Thyroid gland (tissue), 4 donors: ENCODE data around the gene PRKCQ. TPM values are rescaled to one million over a fixed set of nuclear protein-coding genes. Genes with fewer than 3 reads are reported as not detected.

Experiments used
- DNase-seq, 2 donors: peaks; one replicate each; pipeline ENCODE4 v3.0.0-alpha.2; 2019
- H3K27ac ChIP-seq, 3 donors: fragments of 200-600 bp; sonication (generic); 1 replicate in 2 of 3; 2 replicates in 1 of 3; pipeline ENCODE4 v1.5.1; 2016 to 2019; ENCODE audit warnings: mild to moderate bottlenecking in 1 of 3, moderate library complexity in 1 of 3
- H3K27me3 ChIP-seq: fragments of 200-600 bp; sonication (generic); one replicate; pipeline ENCODE4 v1.5.1; 2019
- H3K36me3 ChIP-seq, 2 donors: fragments of 200-600 bp; sonication (generic); one replicate each; pipeline ENCODE4 v1.5.1; 2016 to 2019
- H3K4me1 ChIP-seq, 2 donors: fragments of 200-600 bp; sonication (generic); one replicate each; pipeline ENCODE4 v1.5.1; 2017 to 2019
- H3K4me3 ChIP-seq, 3 donors: fragments of 200-600 bp; sonication (generic); replicated peaks in 1 of 3; 1 replicate in 2 of 3; 2 replicates in 1 of 3; pipeline ENCODE4 v1.5.1; 2016; ENCODE audit warnings: mild to moderate bottlenecking in 1 of 3
- H3K9me3 ChIP-seq: fragments of 200-600 bp; sonication (generic); one replicate; pipeline ENCODE4 v1.5.1; 2017
- CTCF ChIP-seq, 6 experiments: fragments of 200-600 bp in 3 of 6; fragments of 450-650 bp in 3 of 6; sonication (generic) in 3 of 6; IDR thresholded peaks; one replicate each; pipeline ENCODE4 v1.5.1; 2016 to 2019; ENCODE audit warnings: antibody characterized with exemption in 6 of 6, mild to moderate bottlenecking in 2 of 6, inconsistent platforms in 1 of 6, moderate library complexity in 1 of 6
- POLR2A ChIP-seq, 2 donors: fragments of 450-650 bp; IDR thresholded peaks; one replicate each; pipeline ENCODE4 v1.6.1; 2017; ENCODE audit warnings: antibody characterized with exemption in 2 of 2, mild to moderate bottlenecking in 2 of 2, moderate library complexity in 1 of 2
- WGBS, 2 donors: methylation state at CpG; one replicate each; pipeline ENCODE4 v1.1.5; 2017; 5-methylcytosine and 5-hydroxymethylcytosine counted together
- intact Hi-C: fragments of 100-400 bp; cut with DNase I; formaldehyde crosslinking; loops from one replicate; pipeline ENCODE4 v1.15.1; 2023
- total RNA-seq, 4 donors: library from RNA; depleted of rRNA; stranded (reverse); fragments of >200 nt; gene quantifications; one replicate each; pipeline ENCODE4 v1.2.3, GENCODE V29; 2016

The PRKCQ gene
- total RNA-seq, 4 donors from 2014 or later, result 24.2 to 45.7 (median 34.5) TPM

- no peaks in the 10 kb centered on the region for H3K36me3 ChIP-seq
- no peak overlapping the region for H3K27ac ChIP-seq
- no peak for DNase-seq
- intact Hi-C loops, result no loop called here
- H3K4me1 ChIP-seq, result peaks cover 5 to 11% of the 10 kb centered on the region in 2 donors
- TF ChIP-seq POLR2A (IDR thresholded peaks at IDR 0.05), result no peak
- TF ChIP-seq CTCF (IDR thresholded peaks at IDR 0.05), result no peak
- H3K9me3 ChIP-seq, result no peaks in the 10 kb centered on the region
- no peak overlapping the region for H3K4me3 ChIP-seq
- no peaks in the 10 kb centered on the region for H3K27me3 ChIP-seq
- 93% methylated on average over 8 of the region's 8 CpGs for WGBS, 2 donors
These were observed 184.5 kb downstream of the PRKCQ start for GRCh38 chr10:6395606-6396005.

DNA sequence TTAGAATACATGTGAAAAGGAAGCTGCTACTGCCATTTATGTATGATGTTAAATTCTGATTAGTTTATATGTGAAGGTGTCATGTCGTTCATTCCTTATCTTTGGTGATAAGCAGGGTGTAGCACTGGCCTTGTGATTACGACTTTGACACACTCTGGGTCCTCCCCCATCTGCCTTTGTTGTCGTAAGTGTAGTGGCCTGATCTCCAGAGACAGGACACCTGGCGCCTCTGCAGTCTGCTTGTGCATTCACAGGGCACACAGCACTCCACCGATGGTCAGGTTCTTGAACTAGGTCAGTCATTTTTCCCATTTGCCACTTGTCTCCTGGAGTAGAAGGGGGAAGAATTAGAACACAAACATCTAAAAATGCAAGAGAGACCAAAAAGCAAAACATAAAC is 186.0 kb downstream of the PRKCQ start:
- 71 to 73% methylated on average over 5 of the region's 5 CpGs for WGBS, 2 donors

GRCh38 chr10:6393168-6393567 is 186.9 kb downstream of the PRKCQ start:
- TF ChIP-seq POLR2A (IDR thresholded peaks at IDR 0.05), result no peak
- TF ChIP-seq CTCF (IDR thresholded peaks at IDR 0.05), result no peak
- Histone ChIP-seq H3K27me3 (no peaks in the 10 kb centered on the region), H3K36me3 (no peaks in the 10 kb centered on the region), H3K9me3 (no peaks in the 10 kb centered on the region), H3K27ac (no peak overlapping the region), H3K4me3 (no peak overlapping the region), H3K4me1 (no peaks in the 10 kb centered on the region)
- intact Hi-C loops, result no loop called here
- DNase-seq, result no peak
- 69 to 82% methylated on average over 2 of the region's 2 CpGs for WGBS, 2 donors

More for the DNA sequence above, 186.0 kb downstream of the PRKCQ start:
- intact Hi-C loops, result no loop called here
- no peak overlapping the region for H3K27ac ChIP-seq
- no peaks in the 10 kb centered on the region for H3K9me3 ChIP-seq
- no peaks in the 10 kb centered on the region for H3K27me3 ChIP-seq
- no peak overlapping the region for H3K4me3 ChIP-seq
- DNase-seq, result no peak
- H3K36me3 ChIP-seq, result no peaks in the 10 kb centered on the region
- TF ChIP-seq POLR2A (IDR thresholded peaks at IDR 0.05), result no peak
- TF ChIP-seq CTCF (IDR thresholded peaks at IDR 0.05), result no peak
- peaks cover 0 to 3% of the 10 kb centered on the region in 2 donors for H3K4me1 ChIP-seq

GRCh38 chr10:6390213-6390845 is 189.7 kb downstream of the PRKCQ start:
- Histone ChIP-seq H3K4me1 (no peaks in the 10 kb centered on the region), H3K36me3 (no peaks in the 10 kb centered on the region), H3K9me3 (no peaks in the 10 kb centered on the region), H3K27ac (no peak overlapping the region), H3K27me3 (no peaks in the 10 kb centered on the region), H3K4me3 (no peak overlapping the region)
- TF ChIP-seq POLR2A (IDR thresholded peaks at IDR 0.05), result no peak
- TF ChIP-seq CTCF (IDR thresholded peaks at IDR 0.05), result no peak
- intact Hi-C loops, result no loop called here
- 91 to 94% methylated on average over 2 of the region's 2 CpGs for WGBS, 2 donors
- no peak for DNase-seq

DNA sequence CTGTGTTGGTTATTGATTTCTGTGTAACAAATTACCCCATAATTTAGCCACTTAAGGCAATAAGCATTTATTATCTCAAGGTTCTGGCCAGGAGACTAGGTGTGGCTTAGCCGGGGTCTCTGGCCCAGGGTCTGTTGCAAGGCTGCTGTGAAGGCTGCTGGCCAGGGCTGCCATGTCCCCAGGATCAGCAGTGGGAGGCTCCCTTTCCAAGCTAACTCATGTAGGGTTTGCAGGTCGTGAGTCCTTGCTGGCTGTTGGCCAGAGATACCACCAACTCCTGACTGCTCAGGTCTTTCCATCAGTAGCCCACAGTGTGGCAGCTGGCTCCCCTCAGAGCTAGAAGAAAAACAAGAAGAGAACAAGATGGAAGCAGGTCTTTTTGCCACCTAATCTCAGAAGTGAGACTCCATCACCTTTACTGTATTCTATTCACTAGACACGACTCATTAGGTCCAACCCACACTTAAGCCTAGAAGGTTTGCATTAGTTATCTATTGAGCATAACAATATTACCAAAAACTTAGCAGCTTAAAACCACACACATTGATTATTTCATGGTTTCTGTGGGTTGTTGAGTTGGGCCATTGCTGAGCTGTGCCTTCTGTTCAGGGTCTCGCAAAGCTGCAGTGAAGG is 191.7 kb downstream of the PRKCQ start:
- no peaks in the 10 kb centered on the region for H3K9me3 ChIP-seq
- H3K27me3 ChIP-seq, result no peaks in the 10 kb centered on the region
- no peaks in the 10 kb centered on the region for H3K36me3 ChIP-seq
- intact Hi-C loops, result no loop called here
- TF ChIP-seq POLR2A (IDR thresholded peaks at IDR 0.05), result no peak
- no peak for TF ChIP-seq CTCF (IDR thresholded peaks at IDR 0.05)
- 69 to 70% methylated on average over 4 of the region's 4 CpGs for WGBS, 2 donors
- no peak for DNase-seq
- H3K4me3 ChIP-seq, result no peak overlapping the region
- H3K27ac ChIP-seq, result no peak overlapping the region
- no peaks in the 10 kb centered on the region for H3K4me1 ChIP-seq
